ACC112 (cell line): ENCODE measurements around the gene TMC1.
"Not testable (repeated sequence)": the region's sequence is repeated elsewhere in the genome, so short reads cannot be mapped to it uniquely, and the experiment has no call there.

Source experiments
- H2AFZ ChIP-seq: fragments of 200-600 bp; sonication (generic); one replicate; pipeline ENCODE4 v1.6.0; 2017; ENCODE audit warnings: antibody characterized with exemption, low read length; ENCODE audit not compliant: unreplicated experiment
- H3K27ac ChIP-seq: fragments of 200-600 bp; sonication (generic); 2 replicates; pipeline ENCODE4 v1.5.1; 2014; ENCODE audit warnings: low read depth, mild to moderate bottlenecking, antibody characterized with exemption, low read length, moderate library complexity
- H3K27me3 ChIP-seq: fragments of 200-600 bp; sonication (generic); 2 replicates; pipeline ENCODE4 v1.6.1; 2014; ENCODE audit warnings: mild to moderate bottlenecking, antibody characterized with exemption, low read length, moderate library complexity, mixed read lengths; ENCODE audit not compliant: insufficient read depth
- H3K36me3 ChIP-seq: fragments of 200-600 bp; sonication (generic); 2 replicates; pipeline ENCODE4 v1.6.1; 2016; ENCODE audit warnings: mild to moderate bottlenecking, antibody characterized with exemption, low read length, moderate library complexity, mixed read lengths; ENCODE audit not compliant: insufficient read depth
- H3K4me1 ChIP-seq: fragments of 200-600 bp; sonication (generic); one replicate; pipeline ENCODE4 v1.6.1; 2016; ENCODE audit warnings: low read length, mixed read lengths; ENCODE audit not compliant: insufficient read depth, unreplicated experiment, control insufficient read depth
- H3K4me3 ChIP-seq: fragments of 200-600 bp; sonication (generic); 2 replicates; pipeline ENCODE4 v1.5.1; 2014; ENCODE audit warnings: mild to moderate bottlenecking, low read depth, low read length
- H3K79me2 ChIP-seq: fragments of 200-600 bp; sonication (generic); one replicate; pipeline ENCODE4 v1.6.0; 2016; ENCODE audit warnings: low read length; ENCODE audit not compliant: control insufficient read depth, unreplicated experiment, insufficient read depth

Gene TMC1

GRCh38 chr9:72836790-72837189 is 315.4 kb downstream of the TMC1 start:
- H3K27ac ChIP-seq: no peak overlapping the region
- no peaks in the 10 kb centered on the region for H3K79me2 ChIP-seq
- no peak overlapping the region for H3K4me3 ChIP-seq
- H3K27me3 ChIP-seq: no peaks in the 10 kb centered on the region
- H3K36me3 ChIP-seq: no peaks in the 10 kb centered on the region
- no peaks in the 10 kb centered on the region for H3K4me1 ChIP-seq
- H2AFZ ChIP-seq: no peak overlapping the region

- no peak overlapping the region for H3K27ac ChIP-seq
- H2AFZ ChIP-seq: no peak overlapping the region
- no peaks in the 10 kb centered on the region for H3K27me3 ChIP-seq
- no peaks in the 10 kb centered on the region for H3K4me1 ChIP-seq
- H3K36me3 ChIP-seq: no peaks in the 10 kb centered on the region
- H3K79me2 ChIP-seq: no peaks in the 10 kb centered on the region
- no peak overlapping the region for H3K4me3 ChIP-seq
Observed at GRCh38 chr9:72839085-72839484, 317.7 kb downstream of the TMC1 start.

- H3K4me3 ChIP-seq: no peak overlapping the region
- H2AFZ ChIP-seq: no peak overlapping the region
- no peaks in the 10 kb centered on the region for H3K36me3 ChIP-seq
- H3K27ac ChIP-seq: no peak overlapping the region
- H3K4me1 ChIP-seq: no peaks in the 10 kb centered on the region
- H3K79me2 ChIP-seq: no peaks in the 10 kb centered on the region
- no peaks in the 10 kb centered on the region; the same call in 1 of the 2 replicates for H3K27me3 ChIP-seq
Observed at GRCh38 chr9:72843520-72844439, 322.4 kb downstream of the TMC1 start.

GRCh38 chr9:72844440-72844768 is 323.0 kb downstream of the TMC1 start:
- Histone ChIP-seq H3K4me1 (no peaks in the 10 kb centered on the region), H3K79me2 (no peaks in the 10 kb centered on the region), H3K27me3 (no peaks in the 10 kb centered on the region; the same call in 1 of the 2 replicates), H3K36me3 (no peaks in the 10 kb centered on the region), H3K4me3 (no peak overlapping the region), H3K27ac (no peak overlapping the region), H2AFZ (no peak overlapping the region)

- H3K4me1 ChIP-seq, H3K36me3 ChIP-seq, H3K4me3 ChIP-seq, H3K27ac ChIP-seq, H3K79me2 ChIP-seq, H3K27me3 ChIP-seq, H2AFZ ChIP-seq: not testable (repeated sequence)
Observed at GRCh38 chr9:72845052-72845451, 323.6 kb downstream of the TMC1 start.

GRCh38 chr9:72850209-72850608 is 328.8 kb downstream of the TMC1 start:
- not testable (repeated sequence) for H3K79me2 ChIP-seq, H2AFZ ChIP-seq, H3K4me3 ChIP-seq

GRCh38 chr9:72855321-72855720 is 333.9 kb downstream of the TMC1 start:
- Histone ChIP-seq H2AFZ (no peak overlapping the region), H3K79me2 (no peaks in the 10 kb centered on the region), H3K36me3 (no peaks in the 10 kb centered on the region), H3K27ac (no peak overlapping the region), H3K4me1 (peaks cover 13% of the 10 kb centered on the region), H3K4me3 (no peak overlapping the region), H3K27me3 (no peaks in the 10 kb centered on the region)

More at GRCh38 chr9:72850209-72850608, 328.8 kb downstream of the TMC1 start:
- not testable (repeated sequence) for H3K27me3 ChIP-seq, H3K36me3 ChIP-seq, H3K27ac ChIP-seq, H3K4me1 ChIP-seq

GRCh38 chr9:72855890-72856523 is 334.6 kb downstream of the TMC1 start:
- no peak overlapping the region for H3K27ac ChIP-seq
- no peak overlapping the region for H3K4me3 ChIP-seq
- H3K36me3 ChIP-seq: no peaks in the 10 kb centered on the region
- peaks cover 13% of the 10 kb centered on the region for H3K4me1 ChIP-seq
- H3K79me2 ChIP-seq: no peaks in the 10 kb centered on the region
- no peaks in the 10 kb centered on the region for H3K27me3 ChIP-seq
- no peak overlapping the region for H2AFZ ChIP-seq

GRCh38 chr9:72856972-72857623 is 335.7 kb downstream of the TMC1 start:
- no peaks in the 10 kb centered on the region for H3K27me3 ChIP-seq
- peaks cover 13% of the 10 kb centered on the region for H3K4me1 ChIP-seq
- H2AFZ ChIP-seq: no peak overlapping the region
- 0 out of 2 replicates have a peak overlapping the region, but pooled peaks have one; percentile 29 for H3K27ac ChIP-seq
- no peaks in the 10 kb centered on the region for H3K36me3 ChIP-seq
- no peak overlapping the region for H3K4me3 ChIP-seq
- H3K79me2 ChIP-seq: no peaks in the 10 kb centered on the region

- Histone ChIP-seq H3K27me3 (no peaks in the 10 kb centered on the region), H3K4me3 (no peak overlapping the region), H3K27ac (peak overlapping the region; percentile 29), H3K36me3 (no peaks in the 10 kb centered on the region), H2AFZ (peak overlapping the region; percentile 86), H3K4me1 (peaks cover 13% of the 10 kb centered on the region), H3K79me2 (no peaks in the 10 kb centered on the region)
Observed at GRCh38 chr9:72857624-72857996, 336.2 kb downstream of the TMC1 start.
